AG10803 (cell line): ENCODE results near the gene AAMDC.
"Not testable (repeated sequence)": the region's sequence is repeated elsewhere in the genome, so short reads cannot be mapped to it uniquely, and the experiment has no call there.

Source experiments
- DNase-seq: peaks from one replicate; pipeline ENCODE4 v3.0.0; 2010; ENCODE audit warnings: low read depth
- H3K4me3 ChIP-seq: 2 replicates; pipeline ENCODE4 v1.5.1; 2011; ENCODE audit warnings: mild to moderate bottlenecking, low read length, control low read depth
- TF ChIP-seq, protein P1 (sequence below): conservative IDR thresholded peaks from 2 replicates; pipeline ENCODE4 v1.5.1; 2011; ENCODE audit warnings: mild to moderate bottlenecking, low read length, control low read depth, inconsistent platforms

Gene AAMDC

DNA sequence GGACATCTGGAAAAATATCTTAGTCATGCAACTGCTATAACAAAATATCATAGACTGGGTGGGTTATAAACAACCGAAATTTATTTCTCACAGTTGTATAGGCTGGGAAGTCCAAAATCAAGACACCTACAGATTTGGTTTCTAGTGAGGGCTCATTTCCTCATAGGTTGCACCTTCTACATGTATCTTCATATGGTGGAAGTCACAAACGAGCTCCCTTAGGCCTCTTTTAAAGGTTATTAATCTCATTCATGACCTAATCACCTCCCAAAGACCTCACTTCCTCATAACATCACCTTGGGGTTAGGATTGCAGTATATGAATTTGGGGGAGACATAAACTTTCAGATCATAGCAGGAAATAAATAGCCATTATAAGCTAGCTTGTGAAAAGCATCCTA lies 88.3 kb downstream of the AAMDC start:
- no peak for DNase-seq
- H3K4me3 ChIP-seq, result no peak overlapping the region
- TF ChIP-seq, protein P1, sequence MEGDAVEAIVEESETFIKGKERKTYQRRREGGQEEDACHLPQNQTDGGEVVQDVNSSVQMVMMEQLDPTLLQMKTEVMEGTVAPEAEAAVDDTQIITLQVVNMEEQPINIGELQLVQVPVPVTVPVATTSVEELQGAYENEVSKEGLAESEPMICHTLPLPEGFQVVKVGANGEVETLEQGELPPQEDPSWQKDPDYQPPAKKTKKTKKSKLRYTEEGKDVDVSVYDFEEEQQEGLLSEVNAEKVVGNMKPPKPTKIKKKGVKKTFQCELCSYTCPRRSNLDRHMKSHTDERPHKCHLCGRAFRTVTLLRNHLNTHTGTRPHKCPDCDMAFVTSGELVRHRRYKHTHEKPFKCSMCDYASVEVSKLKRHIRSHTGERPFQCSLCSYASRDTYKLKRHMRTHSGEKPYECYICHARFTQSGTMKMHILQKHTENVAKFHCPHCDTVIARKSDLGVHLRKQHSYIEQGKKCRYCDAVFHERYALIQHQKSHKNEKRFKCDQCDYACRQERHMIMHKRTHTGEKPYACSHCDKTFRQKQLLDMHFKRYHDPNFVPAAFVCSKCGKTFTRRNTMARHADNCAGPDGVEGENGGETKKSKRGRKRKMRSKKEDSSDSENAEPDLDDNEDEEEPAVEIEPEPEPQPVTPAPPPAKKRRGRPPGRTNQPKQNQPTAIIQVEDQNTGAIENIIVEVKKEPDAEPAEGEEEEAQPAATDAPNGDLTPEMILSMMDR, result no peak

GRCh38 chr11:77910828-77911227 lies 89.9 kb downstream of the AAMDC start:
- H3K4me3 ChIP-seq, result not testable (repeated sequence)
- DNase-seq, result peak; percentile 9

DNA sequence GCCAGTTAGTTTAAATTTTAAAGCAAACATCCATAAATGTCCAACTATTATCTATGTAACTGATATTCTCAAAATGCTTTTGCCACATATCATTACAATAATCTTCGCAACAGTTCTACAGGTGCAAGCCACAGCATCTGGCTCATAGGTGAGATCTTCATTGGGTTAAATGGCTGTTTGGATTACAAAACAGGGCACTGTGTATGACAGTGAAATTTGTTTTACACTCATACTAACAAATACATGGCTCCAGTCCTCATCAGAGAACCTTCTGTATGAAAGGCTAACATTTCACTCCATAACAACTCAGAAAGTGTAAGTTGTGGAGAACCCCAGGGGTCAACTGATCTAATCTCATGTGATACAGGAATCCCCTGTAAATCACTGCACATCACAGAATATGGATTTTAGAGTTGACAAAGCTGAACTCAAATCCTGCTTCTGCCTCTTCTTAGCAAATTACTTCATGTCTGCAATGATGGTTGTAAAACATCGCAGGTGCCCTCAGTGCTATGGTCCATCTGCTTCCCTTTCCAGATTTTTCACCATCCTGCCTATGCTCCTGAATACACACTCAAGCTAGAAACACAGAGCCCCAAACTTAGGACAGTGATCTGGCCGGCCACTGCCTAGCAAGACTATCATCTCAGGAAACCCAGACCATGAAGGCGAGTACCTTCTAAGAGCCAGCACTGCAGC lies 92.8 kb downstream of the AAMDC start:
- not testable (repeated sequence) for H3K4me3 ChIP-seq, DNase-seq

- peak; percentile 54 for DNase-seq
- not testable (repeated sequence) for H3K4me3 ChIP-seq
These were observed 93.4 kb downstream of the AAMDC start for GRCh38 chr11:77914307-77914791.

DNA sequence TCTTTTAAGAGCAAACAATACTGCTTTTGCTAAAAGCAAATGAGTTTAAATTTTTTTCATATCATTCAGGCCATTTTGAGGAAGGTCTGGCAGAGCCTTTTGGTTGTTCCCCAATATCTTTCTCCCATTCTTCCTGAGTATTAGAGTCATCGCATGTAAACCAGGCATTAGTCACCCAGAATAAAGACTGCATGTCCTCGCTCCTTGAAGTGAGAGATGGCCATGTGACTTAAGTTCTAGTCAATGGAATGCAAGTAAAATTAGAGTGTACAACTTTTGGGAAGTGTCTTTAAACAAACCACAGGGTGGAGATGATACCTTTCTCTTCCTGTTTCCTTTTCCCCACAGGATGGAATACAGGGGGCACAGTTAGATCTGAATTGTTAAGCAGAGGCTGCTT lies 96.8 kb downstream of the AAMDC start:
- DNase-seq, H3K4me3 ChIP-seq: not testable (repeated sequence)
